GM12878 (cell line): Measurements from ENCODE around the gene NBEA. TPM values are rescaled to one million over a fixed set of nuclear protein-coding genes. Genes with fewer than 3 reads are reported as not detected.

ENCODE experiments used
- ATAC-seq: fragments of 200-7000 bp; cut with Tn5 transposase; 3 replicates; pipeline ENCODE4 v1.9.1; 2020; ENCODE audit warnings: mild to moderate bottlenecking, moderate library complexity
- BruUV-seq: library from RNA; stranded (reverse); fragments of 400-500 nt; replicated peaks from 2 replicates; lab custom pipeline; 2021; lab: Mats Ljungman, UMichigan
- CTCF ChIA-PET: fragments of 300-600 bp; sonication (Branson Sonifier 250); formaldehyde crosslinking; extraction: SDS; loops from one replicate; lab custom pipeline; 2021; ENCODE audit warnings: inconsistent platforms; lab: Yijun Ruan, JAX
- POLR2A ChIA-PET: fragments of 350-600 bp; formaldehyde crosslinking; extraction: SDS; loops from one replicate; lab custom pipeline; 2021; ENCODE audit warnings: inconsistent platforms; lab: Charles Lee
- RAD21 ChIA-PET: fragments of 300-600 bp; sonication (Branson Sonifier 250); formaldehyde crosslinking; loops from one replicate; lab custom pipeline; 2023; ENCODE audit warnings: antibody characterized with exemption; ENCODE audit not compliant: unreplicated experiment; lab: Charles Lee
- SMC1A ChIA-PET: fragments of 300-600 bp; sonication (Branson Sonifier 250); formaldehyde crosslinking; loops from one replicate; lab custom pipeline; 2023; ENCODE audit not compliant: unreplicated experiment, uncharacterized antibody; lab: Charles Lee
- DNase-seq: peaks from one replicate; pipeline ENCODE4 v3.0.0-alpha.2; 2011; ENCODE audit warnings: low read depth, low spot score
- FAIRE-seq: peaks from 3 replicates; lab custom pipeline; 2011; peaks lifted over from hg19 to GRCh38; lab: Jason Lieb, UNC
- H2AFZ ChIP-seq: 2 replicates; pipeline ENCODE4 v1.6.0; 2011; ENCODE audit warnings: low read depth, low read length, control low read depth; ENCODE audit not compliant: control insufficient read depth
- H3K27ac ChIP-seq: 2 replicates; pipeline ENCODE4 v1.5.1; 2011; ENCODE audit warnings: control low read depth; ENCODE audit not compliant: control insufficient read depth, insufficient read depth
- H3K27me3 ChIP-seq, 2 experiments: replicated peaks in 1 of 2; 2 replicates each; pipeline versions ENCODE4 v1.6.0 to v1.6.1; 2011; ENCODE audit warnings: low read length in 1 of 2; ENCODE audit not compliant: control insufficient read depth in 2 of 2, insufficient read depth in 2 of 2
- H3K36me3 ChIP-seq, 2 experiments: 2 replicates each; pipeline ENCODE4 v1.5.1; 2011; ENCODE audit warnings: low read length in 1 of 2; ENCODE audit not compliant: control insufficient read depth in 2 of 2, insufficient read depth in 2 of 2
- H3K4me1 ChIP-seq: 2 replicates; pipeline ENCODE4 v1.6.1; 2011; ENCODE audit warnings: mild to moderate bottlenecking, low read length, moderate library complexity, mixed read lengths; ENCODE audit not compliant: control insufficient read depth, insufficient read depth
- H3K4me2 ChIP-seq: 2 replicates; pipeline ENCODE4 v1.6.0; 2011; ENCODE audit warnings: control low read depth; ENCODE audit not compliant: control insufficient read depth, insufficient read depth
- H3K4me3 ChIP-seq: fragments of 200-600 bp; sonication (generic); 2 replicates; pipeline ENCODE4 v1.5.1; 2016
- H3K79me2 ChIP-seq: 2 replicates; pipeline ENCODE4 v1.6.0; 2011; ENCODE audit warnings: low read length; ENCODE audit not compliant: control insufficient read depth, insufficient read depth
- H3K9ac ChIP-seq: 2 replicates; pipeline ENCODE4 v1.8.0; 2011; ENCODE audit warnings: low read length, control low read depth, mixed read lengths; ENCODE audit not compliant: control insufficient read depth, insufficient read depth
- H3K9me3 ChIP-seq: replicated peaks from 3 replicates; pipeline ENCODE4 v1.5.1; 2011; ENCODE audit warnings: mild to moderate bottlenecking, low read length; ENCODE audit not compliant: control insufficient read depth, insufficient read depth
- H4K20me1 ChIP-seq: 2 replicates; pipeline ENCODE4 v1.6.0; 2011; ENCODE audit not compliant: control insufficient read depth, insufficient read depth
- BHLHE40 ChIP-seq, 2 experiments: fragments of 450-650 bp in 1 of 2; IDR thresholded peaks; 2 replicates each; pipeline ENCODE4 v1.6.1; 2011 to 2017; ENCODE audit warnings: low read depth in 2 of 2, borderline replicate concordance in 1 of 2, improper control_type of control experiment in 1 of 2, low read length in 1 of 2, mild to moderate bottlenecking in 1 of 2
- CBFB ChIP-seq: IDR thresholded peaks from 2 replicates; pipeline ENCODE4 v1.6.1; 2016; ENCODE audit warnings: antibody characterized with exemption, low read depth
- EZH2 ChIP-seq: IDR thresholded peaks from 2 replicates; pipeline ENCODE4 v1.6.1; 2012; ENCODE audit warnings: low read depth, mild to moderate bottlenecking, control low read depth, inconsistent platforms, low read length, borderline replicate concordance; ENCODE audit not compliant: control insufficient read depth
- HDAC2 ChIP-seq: fragments of 200-600 bp; sonication (generic); IDR thresholded peaks from 2 replicates; pipeline ENCODE4 v1.6.1; 2017
- MYC ChIP-seq: IDR thresholded peaks from 2 replicates; pipeline ENCODE4 v1.6.1; 2011; ENCODE audit warnings: mild to moderate bottlenecking, low read length, moderate library complexity, inconsistent platforms; ENCODE audit not compliant: insufficient read depth, insufficient replicate concordance, insufficient read length, severe bottlenecking
- NFXL1 ChIP-seq: fragments of 450-650 bp; IDR thresholded peaks from 2 replicates; pipeline ENCODE4 v1.6.1; 2017; ENCODE audit warnings: antibody characterized with exemption, mild to moderate bottlenecking, borderline replicate concordance
- PAX8 ChIP-seq: fragments of 450-650 bp; IDR thresholded peaks from 2 replicates; pipeline ENCODE4 v1.6.1; 2017; ENCODE audit warnings: mild to moderate bottlenecking, moderate library complexity
- RCOR1 ChIP-seq: conservative IDR thresholded peaks from 2 replicates; pipeline ENCODE4 v1.6.1; 2012; ENCODE audit warnings: low read depth, low read length, improper control_type of control experiment
- WGBS: methylation state at CpG from one replicate; pipeline ENCODE4 v1.1.6; 2016; ENCODE audit warnings: low lambda C conversion rate; ENCODE audit not compliant: insufficient replicate concordance, insufficient coverage; ENCODE audit errors: missing lambda C conversion rate; 5-methylcytosine and 5-hydroxymethylcytosine counted together
- in situ Hi-C: fragments of 300-500 bp; cut with MboI; formaldehyde crosslinking; loops from 9 replicates; pipeline ENCODE4 v1.14.3; 2018; ENCODE audit warnings: mixed read lengths
- intact Hi-C: fragments of 100-400 bp; cut with micrococcal nuclease; formaldehyde crosslinking; loops from one replicate; pipeline ENCODE4 v1.14.2; 2022; ENCODE audit not compliant: unreplicated experiment
- polyA plus RNA-seq, 11 experiments: library from polyadenylated mRNA; depleted of rRNA in 4 of 11; unstranded in 6 of 11; stranded (reverse) in 5 of 11; fragments of >200 nt; fragmentation: Nextera tagmentation in 4 of 11; fragmentation: Illumina TruSeq in 1 of 11; extraction: Ambion mirVana in 4 of 11; extraction: Trizol in 1 of 11; gene quantifications; 1 replicate in 1 of 11; 2 replicates in 10 of 11; pipeline versions ENCODE4 v1.2.1 to v1.2.3, GENCODE V29; 2011 to 2016; ENCODE audit warnings: inconsistent platforms in 2 of 11, missing spikeins in 2 of 11, low read depth in 1 of 11
- total RNA-seq, 4 experiments: library from RNA; depleted of rRNA in 3 of 4; stranded (reverse); fragments of >200 nt in 3 of 4; fragmentation: Illumina TruSeq in 1 of 4; extraction: Trizol in 1 of 4; gene quantifications; 2 replicates each; pipeline versions ENCODE4 v1.2.1 to v1.2.3, GENCODE V29; 2013 to 2021
- TF ChIP-seq, protein P1 (sequence below): IDR thresholded peaks from 2 replicates; pipeline ENCODE4 v1.6.1; 2011; ENCODE audit warnings: borderline replicate concordance, low read depth, mild to moderate bottlenecking, moderate library complexity, mixed read lengths, low read length; ENCODE audit not compliant: insufficient read depth; ENCODE audit errors: extremely low read length
- TF ChIP-seq, protein P2 (sequence below): fragments of 450-650 bp; IDR thresholded peaks from 2 replicates; pipeline ENCODE4 v1.6.1; 2018; ENCODE audit warnings: mild to moderate bottlenecking, low read depth, moderate library complexity; ENCODE audit not compliant: partially characterized antibody
- TF ChIP-seq, protein P3 (sequence below): IDR thresholded peaks from 2 replicates; pipeline ENCODE4 v1.6.1; 2011; ENCODE audit warnings: borderline replicate concordance, low read depth, mild to moderate bottlenecking, moderate library complexity, low read length; ENCODE audit not compliant: insufficient read depth, poor library complexity, severe bottlenecking

The NBEA gene
- total and polyA plus RNA-seq, 10 of the 15 experiments (the other 5 are each of a cell fraction or from before 2014, with no cell fraction given): 0.23 to 3.6 (median 0.55) TPM

DNA sequence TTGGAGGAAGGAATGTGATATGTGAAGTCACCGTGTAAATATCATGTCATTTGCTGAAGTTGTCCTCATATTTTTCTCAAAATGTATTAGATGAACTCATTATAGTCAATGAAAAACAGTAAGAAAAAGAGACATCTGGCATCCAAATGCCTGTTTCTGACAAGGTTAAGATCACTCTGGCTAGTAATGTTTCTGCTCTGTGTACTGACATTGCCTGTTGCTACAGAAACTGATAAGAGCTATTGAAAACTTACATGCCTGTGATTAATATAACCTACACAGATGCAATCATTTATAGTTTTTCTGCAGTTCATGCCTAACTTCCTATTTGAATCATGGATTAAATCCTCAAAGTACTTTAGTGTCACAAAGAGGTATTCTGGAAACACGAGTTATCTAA is 249.8 kb downstream of the NBEA start:
- in situ Hi-C loops: no loop called here
- no peak overlapping the region for H3K4me2 ChIP-seq
- H4K20me1 ChIP-seq: no peaks in the 10 kb centered on the region
- DNase-seq: no peak
- TF ChIP-seq HDAC2 (no peak), EZH2 (no peak), PAX8 (no peak)
- TF ChIP-seq, all 136 proteins: peak for 0
- ATAC-seq (no peak), FAIRE-seq (no peak)
- H3K79me2 ChIP-seq: no peaks in the 10 kb centered on the region
- H3K9me3 ChIP-seq: no peaks in the 10 kb centered on the region
- RAD21 ChIA-PET: interaction anchor here (0.8 kb wide), 1 partner anchor 598 kb away, joined by 3 read pairs; no protein-coding TSS in a partner anchor
- no peaks in the 10 kb centered on the region for H3K27me3 ChIP-seq
- H2AFZ ChIP-seq: no peak overlapping the region
- H3K4me3 ChIP-seq: no peak overlapping the region
- CTCF ChIA-PET: interaction anchor here (0.9 kb wide), 1 partner anchor 26 kb away, joined by 3 read pairs; no protein-coding TSS in a partner anchor
- no peak overlapping the region for H3K9ac ChIP-seq
- whole genome bisulfite sequencing: 71% methylated on average over 2 of the region's 2 CpGs
- no TSS peak for BruUV-seq
- intact Hi-C loops: no loop called here
- SMC1A ChIA-PET: no interaction called here
- POLR2A ChIA-PET: no interaction called here
- no peaks in the 10 kb centered on the region for H3K36me3 ChIP-seq
- H3K27ac ChIP-seq: no peak overlapping the region
- H3K4me1 ChIP-seq: no peaks in the 10 kb centered on the region

DNA sequence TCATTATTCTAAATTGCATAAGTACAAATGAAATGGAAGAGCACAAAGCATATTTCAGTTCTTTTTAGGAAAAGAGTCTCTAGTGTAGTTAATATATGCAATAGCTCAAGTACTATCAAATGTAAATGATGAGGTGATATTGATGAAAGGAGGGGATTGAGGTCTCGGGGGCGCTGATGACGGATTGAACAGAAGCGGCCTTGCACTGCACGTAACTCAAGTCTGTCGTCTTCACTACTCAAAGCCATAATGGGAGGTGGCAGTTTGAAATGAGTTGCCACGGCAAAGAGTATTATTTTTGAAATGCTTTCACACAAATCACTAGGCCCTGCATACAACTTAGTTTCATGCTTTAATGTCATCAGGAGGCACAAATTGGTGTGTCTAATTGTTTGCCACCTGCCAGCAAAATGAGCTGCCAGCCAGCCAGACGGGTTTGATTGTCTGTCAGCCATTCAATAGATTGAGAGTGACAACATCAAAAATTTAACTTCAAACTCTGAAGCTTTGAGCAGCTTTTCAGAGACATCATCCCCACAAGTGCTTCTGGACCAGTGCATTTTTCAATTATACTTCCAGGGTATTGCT is 256.6 kb downstream of the NBEA start:
- FAIRE-seq (no peak), DNase-seq (no peak), ATAC-seq (no peak)
- intact Hi-C loops: no loop called here
- no peaks in the 10 kb centered on the region for H4K20me1 ChIP-seq
- H3K9ac ChIP-seq: no peak overlapping the region
- H3K4me2 ChIP-seq: no peak overlapping the region
- H3K9me3 ChIP-seq: no peaks in the 10 kb centered on the region
- ChIA-PET CTCF (no interaction called here), POLR2A (no interaction called here), RAD21 (no interaction called here), SMC1A (no interaction called here)
- H3K4me3 ChIP-seq: no peak overlapping the region
- H3K27ac ChIP-seq: no peak overlapping the region
- H3K36me3 ChIP-seq: no peaks in the 10 kb centered on the region
- H3K79me2 ChIP-seq: no peaks in the 10 kb centered on the region
- H3K4me1 ChIP-seq: no peaks in the 10 kb centered on the region
- in situ Hi-C loops: no loop called here
- WGBS: 79% methylated on average over 8 of the region's 8 CpGs
- BruUV-seq: no TSS peak
- H2AFZ ChIP-seq: no peak overlapping the region
- H3K27me3 ChIP-seq: no peaks in the 10 kb centered on the region
- TF ChIP-seq, protein P1, sequence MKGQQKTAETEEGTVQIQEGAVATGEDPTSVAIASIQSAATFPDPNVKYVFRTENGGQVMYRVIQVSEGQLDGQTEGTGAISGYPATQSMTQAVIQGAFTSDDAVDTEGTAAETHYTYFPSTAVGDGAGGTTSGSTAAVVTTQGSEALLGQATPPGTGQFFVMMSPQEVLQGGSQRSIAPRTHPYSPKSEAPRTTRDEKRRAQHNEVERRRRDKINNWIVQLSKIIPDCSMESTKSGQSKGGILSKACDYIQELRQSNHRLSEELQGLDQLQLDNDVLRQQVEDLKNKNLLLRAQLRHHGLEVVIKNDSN: no peak
- TF ChIP-seq BHLHE40 (IDR thresholded peaks at IDR 0.05; ENCODE audit: borderline replicate concordance in 1 of 2, low read depth in 2 of 2, low read length in 1 of 2) (no peak), RCOR1 (no peak), CBFB (no peak), MYC (no peak), NFXL1 (no peak)
- TF ChIP-seq, protein P2, sequence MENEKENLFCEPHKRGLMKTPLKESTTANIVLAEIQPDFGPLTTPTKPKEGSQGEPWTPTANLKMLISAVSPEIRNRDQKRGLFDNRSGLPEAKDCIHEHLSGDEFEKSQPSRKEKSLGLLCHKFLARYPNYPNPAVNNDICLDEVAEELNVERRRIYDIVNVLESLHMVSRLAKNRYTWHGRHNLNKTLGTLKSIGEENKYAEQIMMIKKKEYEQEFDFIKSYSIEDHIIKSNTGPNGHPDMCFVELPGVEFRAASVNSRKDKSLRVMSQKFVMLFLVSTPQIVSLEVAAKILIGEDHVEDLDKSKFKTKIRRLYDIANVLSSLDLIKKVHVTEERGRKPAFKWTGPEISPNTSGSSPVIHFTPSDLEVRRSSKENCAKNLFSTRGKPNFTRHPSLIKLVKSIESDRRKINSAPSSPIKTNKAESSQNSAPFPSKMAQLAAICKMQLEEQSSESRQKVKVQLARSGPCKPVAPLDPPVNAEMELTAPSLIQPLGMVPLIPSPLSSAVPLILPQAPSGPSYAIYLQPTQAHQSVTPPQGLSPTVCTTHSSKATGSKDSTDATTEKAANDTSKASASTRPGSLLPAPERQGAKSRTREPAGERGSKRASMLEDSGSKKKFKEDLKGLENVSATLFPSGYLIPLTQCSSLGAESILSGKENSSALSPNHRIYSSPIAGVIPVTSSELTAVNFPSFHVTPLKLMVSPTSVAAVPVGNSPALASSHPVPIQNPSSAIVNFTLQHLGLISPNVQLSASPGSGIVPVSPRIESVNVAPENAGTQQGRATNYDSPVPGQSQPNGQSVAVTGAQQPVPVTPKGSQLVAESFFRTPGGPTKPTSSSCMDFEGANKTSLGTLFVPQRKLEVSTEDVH: no peak
- TF ChIP-seq, protein P3, sequence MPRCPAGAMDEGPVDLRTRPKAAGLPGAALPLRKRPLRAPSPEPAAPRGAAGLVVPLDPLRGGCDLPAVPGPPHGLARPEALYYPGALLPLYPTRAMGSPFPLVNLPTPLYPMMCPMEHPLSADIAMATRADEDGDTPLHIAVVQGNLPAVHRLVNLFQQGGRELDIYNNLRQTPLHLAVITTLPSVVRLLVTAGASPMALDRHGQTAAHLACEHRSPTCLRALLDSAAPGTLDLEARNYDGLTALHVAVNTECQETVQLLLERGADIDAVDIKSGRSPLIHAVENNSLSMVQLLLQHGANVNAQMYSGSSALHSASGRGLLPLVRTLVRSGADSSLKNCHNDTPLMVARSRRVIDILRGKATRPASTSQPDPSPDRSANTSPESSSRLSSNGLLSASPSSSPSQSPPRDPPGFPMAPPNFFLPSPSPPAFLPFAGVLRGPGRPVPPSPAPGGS: no peak
